Tibial nerve (tissue), 4 donors: ENCODE results near the gene SHC1. TPM values are rescaled to one million over a fixed set of nuclear protein-coding genes. Genes with fewer than 3 reads are reported as not detected.

Experiments
- DNase-seq, 2 donors: peaks; one replicate each; pipeline ENCODE4 v3.0.0-alpha.2; 2019; ENCODE audit warnings: low spot score in 2 of 2
- H3K27ac ChIP-seq, 4 donors: fragments of 200-600 bp; sonication (generic) in 3 of 4; one replicate each; pipeline ENCODE4 v1.5.1; 2017 to 2019; ENCODE audit warnings: mild to moderate bottlenecking in 1 of 4
- H3K27me3 ChIP-seq, 2 donors: fragments of 200-600 bp; sonication (generic) in 1 of 2; one replicate each; pipeline versions ENCODE4 v1.5.1 to v1.6.0; 2017 to 2019
- H3K36me3 ChIP-seq, 3 donors: fragments of 200-600 bp; sonication (generic); one replicate each; pipeline ENCODE4 v1.5.1; 2018 to 2019
- H3K4me1 ChIP-seq, 4 donors: fragments of 200-600 bp; sonication (generic) in 3 of 4; one replicate each; pipeline ENCODE4 v1.5.1; 2017 to 2019
- H3K4me3 ChIP-seq, 4 donors: fragments of 200-600 bp; sonication (generic) in 3 of 4; one replicate each; pipeline ENCODE4 v1.5.1; 2017 to 2019; ENCODE audit warnings: mild to moderate bottlenecking in 1 of 4, moderate library complexity in 1 of 4
- H3K9me3 ChIP-seq, 4 donors: fragments of 200-600 bp; sonication (generic) in 3 of 4; one replicate each; pipeline ENCODE4 v1.5.1; 2017 to 2019
- EP300 ChIP-seq, 2 donors: sonication (generic); formaldehyde crosslinking; IDR thresholded peaks; one replicate each; pipeline ENCODE4 v1.6.1; 2017; ENCODE audit warnings: antibody characterized with exemption in 2 of 2, mild to moderate bottlenecking in 1 of 2
- POLR2A ChIP-seq, 2 donors: fragments of 450-650 bp; IDR thresholded peaks; one replicate each; pipeline ENCODE4 v1.6.1; 2017; ENCODE audit warnings: antibody characterized with exemption in 2 of 2, mild to moderate bottlenecking in 2 of 2, moderate library complexity in 2 of 2
- WGBS, 2 donors: methylation state at CpG; one replicate each; pipeline ENCODE4 v1.1.5; 2018; 5-methylcytosine and 5-hydroxymethylcytosine counted together
- total RNA-seq, 4 donors: library from RNA; depleted of rRNA; stranded (reverse); fragments of >200 nt; gene quantifications; one replicate each; pipeline ENCODE4 v1.1.0, GENCODE V29; 2016
- TF ChIP-seq, protein P1 (sequence below), 5 experiments: fragments of 200-600 bp in 3 of 5; fragments of 450-650 bp in 2 of 5; sonication (generic) in 3 of 5; IDR thresholded peaks; one replicate each; pipeline ENCODE4 v1.5.1; 2016 to 2019; ENCODE audit warnings: antibody characterized with exemption in 5 of 5, mild to moderate bottlenecking in 3 of 5, moderate library complexity in 2 of 5

SHC1 gene
- total RNA-seq, 4 donors from 2014 or later: 82.9 to 168 (median 101) TPM

DNA sequence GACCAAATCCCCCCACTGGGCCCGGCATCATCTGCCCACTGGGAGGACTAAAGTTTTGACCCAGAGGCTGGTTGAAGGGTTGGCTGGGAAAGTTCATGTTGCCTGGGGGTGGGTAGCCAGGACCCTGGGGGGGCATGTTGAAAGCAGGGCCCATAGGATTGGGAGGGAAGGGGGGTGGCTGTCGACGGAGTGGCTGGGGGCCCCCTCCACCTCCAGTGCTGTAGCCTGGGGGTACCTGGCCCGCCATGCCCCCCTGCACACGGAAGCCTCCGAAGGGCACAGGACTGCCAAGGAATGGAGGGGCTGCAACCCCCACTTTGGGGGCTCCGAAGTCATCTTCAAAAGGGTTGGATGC is 11.1 kb downstream of the SHC1 start:
- WGBS, 2 donors: 88 to 94% methylated on average over 7 of the region's 7 CpGs
- Histone ChIP-seq H3K27ac (no peak overlapping the region), H3K27me3 (no peaks in the 10 kb centered on the region), H3K36me3 (peaks cover 0 to 38% (median 0%) of the 10 kb centered on the region in 3 donors), H3K4me3 (no peak overlapping the region), H3K4me1 (peaks cover 0 to 68% (median 40%) of the 10 kb centered on the region in 4 donors), H3K9me3 (no peaks in the 10 kb centered on the region)
- DNase-seq: no peak
- TF ChIP-seq POLR2A (IDR thresholded peaks at IDR 0.05): no peak
- TF ChIP-seq, protein P1, sequence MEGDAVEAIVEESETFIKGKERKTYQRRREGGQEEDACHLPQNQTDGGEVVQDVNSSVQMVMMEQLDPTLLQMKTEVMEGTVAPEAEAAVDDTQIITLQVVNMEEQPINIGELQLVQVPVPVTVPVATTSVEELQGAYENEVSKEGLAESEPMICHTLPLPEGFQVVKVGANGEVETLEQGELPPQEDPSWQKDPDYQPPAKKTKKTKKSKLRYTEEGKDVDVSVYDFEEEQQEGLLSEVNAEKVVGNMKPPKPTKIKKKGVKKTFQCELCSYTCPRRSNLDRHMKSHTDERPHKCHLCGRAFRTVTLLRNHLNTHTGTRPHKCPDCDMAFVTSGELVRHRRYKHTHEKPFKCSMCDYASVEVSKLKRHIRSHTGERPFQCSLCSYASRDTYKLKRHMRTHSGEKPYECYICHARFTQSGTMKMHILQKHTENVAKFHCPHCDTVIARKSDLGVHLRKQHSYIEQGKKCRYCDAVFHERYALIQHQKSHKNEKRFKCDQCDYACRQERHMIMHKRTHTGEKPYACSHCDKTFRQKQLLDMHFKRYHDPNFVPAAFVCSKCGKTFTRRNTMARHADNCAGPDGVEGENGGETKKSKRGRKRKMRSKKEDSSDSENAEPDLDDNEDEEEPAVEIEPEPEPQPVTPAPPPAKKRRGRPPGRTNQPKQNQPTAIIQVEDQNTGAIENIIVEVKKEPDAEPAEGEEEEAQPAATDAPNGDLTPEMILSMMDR (IDR thresholded peaks at IDR 0.05): no peak
- no peak for TF ChIP-seq EP300 (IDR thresholded peaks at IDR 0.05)

DNA sequence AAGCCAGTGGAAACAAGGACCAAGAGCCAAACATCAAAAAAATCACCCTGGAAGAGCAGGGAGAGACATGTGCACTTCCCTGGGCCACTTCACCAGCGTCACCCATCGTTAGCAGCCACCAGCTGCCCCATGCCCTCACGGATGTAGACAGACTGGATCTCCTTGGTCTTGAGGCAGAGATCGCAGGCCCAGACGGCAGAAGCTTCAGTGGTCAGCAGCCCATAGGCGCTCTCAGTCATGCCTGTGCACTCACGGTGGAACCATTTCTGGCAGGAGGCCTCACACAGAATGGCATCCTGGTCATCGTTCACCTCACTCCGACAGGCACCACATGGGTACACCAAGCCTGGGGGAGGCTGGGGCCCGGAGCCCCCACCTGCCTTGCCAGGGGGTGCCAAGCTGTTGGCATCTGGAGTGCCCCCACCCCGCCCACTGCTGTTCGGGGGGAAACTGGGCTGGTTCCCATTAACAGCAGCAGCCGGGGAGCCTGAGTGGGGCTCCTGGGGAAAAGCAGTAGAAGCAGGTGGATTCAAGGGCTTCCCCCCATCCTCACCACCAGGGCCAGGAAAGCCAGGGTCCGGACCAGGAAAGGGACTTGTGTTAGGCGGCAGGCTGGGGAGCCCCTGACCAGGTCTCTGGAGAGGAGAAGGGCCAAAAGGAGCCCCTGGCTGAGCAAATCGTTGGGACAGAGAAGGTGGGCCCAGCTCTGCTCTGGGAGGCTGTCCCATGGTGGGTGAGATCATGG is 11.7 kb downstream of the SHC1 start:
- Histone ChIP-seq H3K9me3 (no peaks in the 10 kb centered on the region), H3K36me3 (peaks cover 0 to 33% (median 0%) of the 10 kb centered on the region in 3 donors), H3K27me3 (no peaks in the 10 kb centered on the region), H3K4me1 (peaks cover 0 to 73% (median 46%) of the 10 kb centered on the region in 4 donors), H3K4me3 (no peak overlapping the region), H3K27ac (no peak overlapping the region)
- TF ChIP-seq EP300 (IDR thresholded peaks at IDR 0.05) (no peak), POLR2A (IDR thresholded peaks at IDR 0.05) (no peak)
- TF ChIP-seq, protein P1 (IDR thresholded peaks at IDR 0.05): no peak
- 90 to 92% methylated on average over 16 of the region's 16 CpGs for WGBS, 2 donors
- no peak for DNase-seq

DNA sequence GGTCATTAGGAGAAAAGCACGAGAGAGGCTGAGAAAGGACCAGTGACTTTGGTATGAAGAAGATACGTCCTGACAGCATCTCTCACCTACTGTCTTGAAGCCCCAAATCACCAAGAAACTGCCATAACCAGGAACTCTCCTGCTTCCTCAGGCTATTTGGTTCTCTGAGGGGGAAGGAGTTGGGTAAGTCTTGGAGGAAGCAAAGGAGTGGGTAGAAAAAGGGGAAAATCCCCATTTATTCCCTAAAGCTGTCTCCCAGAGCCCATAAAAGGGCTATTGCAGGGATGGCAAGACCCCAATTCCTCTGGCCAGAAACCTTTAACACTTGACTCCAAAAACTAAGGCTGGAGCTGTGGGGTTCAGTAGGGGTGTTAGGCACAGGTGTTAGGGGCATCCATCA is 12.5 kb downstream of the SHC1 start:
- Histone ChIP-seq H3K36me3 (peaks cover 0 to 25% (median 0%) of the 10 kb centered on the region in 3 donors), H3K27ac (peak overlapping the region in 1 of 4 donors; percentile 84), H3K4me1 (peaks cover 0 to 73% (median 50%) of the 10 kb centered on the region in 4 donors), H3K9me3 (no peaks in the 10 kb centered on the region), H3K27me3 (no peaks in the 10 kb centered on the region), H3K4me3 (no peak overlapping the region)
- WGBS, 2 donors: 75 to 76% methylated on average over 2 of the region's 2 CpGs
- no peak for DNase-seq
- TF ChIP-seq, protein P1 (IDR thresholded peaks at IDR 0.05): no peak
- no peak for TF ChIP-seq EP300 (IDR thresholded peaks at IDR 0.05)
- no peak for TF ChIP-seq POLR2A (IDR thresholded peaks at IDR 0.05)

DNA sequence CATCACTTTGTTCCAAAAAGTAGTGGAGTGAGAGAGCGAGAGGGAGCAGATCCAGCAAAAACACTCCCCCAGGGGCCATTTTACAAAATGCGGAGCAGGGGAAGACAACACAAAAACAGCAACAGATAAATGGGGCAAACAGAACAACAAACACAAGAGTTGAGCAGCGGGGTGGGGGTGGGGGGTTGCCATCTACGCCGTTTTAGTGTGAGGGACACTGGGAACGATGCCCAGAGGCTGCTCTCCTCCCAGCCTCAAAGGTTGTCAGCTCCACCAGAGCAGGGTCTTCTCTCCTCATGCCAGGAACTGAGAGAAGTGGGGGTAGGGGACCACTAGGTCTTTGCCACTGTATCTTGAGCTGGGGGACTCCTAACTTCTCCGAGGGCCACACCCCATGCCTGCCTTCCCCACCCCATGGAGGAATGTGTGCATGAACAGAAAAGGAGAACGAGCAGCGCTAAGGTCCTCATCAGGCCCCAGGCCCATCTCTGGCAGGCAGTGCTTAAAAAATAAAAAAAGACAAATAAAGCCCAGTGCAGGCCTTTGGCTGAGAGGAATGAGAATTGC is 13.4 kb downstream of the SHC1 start:
- H3K9me3 ChIP-seq: no peaks in the 10 kb centered on the region
- peaks cover 0 to 73% (median 49%) of the 10 kb centered on the region in 4 donors for H3K4me1 ChIP-seq
- 27 to 37% methylated on average over 9 of the region's 9 CpGs for WGBS, 2 donors
- peak overlapping the region in 1 of 4 donors; percentile 59 for H3K4me3 ChIP-seq
- H3K27me3 ChIP-seq: no peaks in the 10 kb centered on the region
- no peak for TF ChIP-seq POLR2A (IDR thresholded peaks at IDR 0.05)
- TF ChIP-seq EP300 (IDR thresholded peaks at IDR 0.05): no peak
- TF ChIP-seq, protein P1 (IDR thresholded peaks at IDR 0.05): no peak
- DNase-seq: no peak
- H3K27ac ChIP-seq: peak overlapping the region; percentile 39 to 84 (median 72)
- peaks cover 0 to 23% (median 0%) of the 10 kb centered on the region in 3 donors for H3K36me3 ChIP-seq

DNA sequence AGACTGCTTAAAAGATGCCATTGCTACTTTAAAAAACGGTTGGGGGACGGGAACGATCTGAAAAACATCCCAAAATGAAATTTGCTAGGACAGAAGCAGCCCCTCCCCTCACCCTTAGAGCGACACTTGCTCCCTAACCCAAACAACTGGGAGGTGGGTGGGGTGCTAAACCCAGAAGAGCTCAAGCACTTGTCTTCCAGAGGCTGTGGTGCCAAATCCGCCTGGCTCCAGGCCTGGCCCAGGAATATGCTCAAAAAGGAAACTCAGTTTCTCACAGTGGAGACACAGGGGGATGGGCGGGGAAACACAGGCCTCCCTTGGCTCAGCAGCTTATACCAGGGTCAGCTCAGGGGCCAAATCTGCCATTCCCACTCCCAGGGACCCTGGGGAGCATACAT is 14.0 kb downstream of the SHC1 start:
- H3K36me3 ChIP-seq: peaks cover 0 to 27% (median 0%) of the 10 kb centered on the region in 3 donors
- H3K9me3 ChIP-seq: no peaks in the 10 kb centered on the region
- no peak for TF ChIP-seq EP300 (IDR thresholded peaks at IDR 0.05)
- TF ChIP-seq, protein P1 (IDR thresholded peaks at IDR 0.05): no peak
- TF ChIP-seq POLR2A (IDR thresholded peaks at IDR 0.05): no peak
- H3K27me3 ChIP-seq: no peaks in the 10 kb centered on the region
- peak overlapping the region; percentile 64 to 84 (median 72) for H3K27ac ChIP-seq
- H3K4me1 ChIP-seq: peaks cover 0 to 80% (median 52%) of the 10 kb centered on the region in 4 donors
- H3K4me3 ChIP-seq: peak overlapping the region; percentile 48 to 59 (median 56)
- 5 to 11% methylated on average over 6 of the region's 6 CpGs for WGBS, 2 donors
- peak in 1 of 2 donors; percentile 30 for DNase-seq
